ENCODE results near the gene ASMT.
"Not testable (repeated sequence)": the region's sequence is repeated elsewhere in the genome, so short reads cannot be mapped to it uniquely, and the experiment has no call there.

The ASMT gene

GRCh38 chrX:1652011-1652811 is 37.4 kb downstream of the ASMT start:
- H3K27ac Mint-ChIP-seq; H3K36me3 Mint-ChIP-seq (ENCODE audit: low read depth); H3K4me1 Mint-ChIP-seq (ENCODE audit: low read depth); H3K4me3 Mint-ChIP-seq; H3K27me3 Mint-ChIP-seq; intact Hi-C loops (cut with micrococcal nuclease); H3K9me3 Mint-ChIP-seq: not testable (repeated sequence)

- intact Hi-C loops (cut with micrococcal nuclease), result no loop called here
Observed at GRCh38 chrX:1656379-1656778, 41.5 kb downstream of the ASMT start.

GRCh38 chrX:1657367-1658070 is 42.7 kb downstream of the ASMT start:
- peaks cover 21% of the 10 kb centered on the region for H3K4me1 Mint-ChIP-seq (ENCODE audit: low read depth)
- no peak overlapping the region for H3K4me3 Mint-ChIP-seq
- no peak overlapping the region for H3K27ac Mint-ChIP-seq
- H3K36me3 Mint-ChIP-seq (ENCODE audit: low read depth), result no peaks in the 10 kb centered on the region
- no peaks in the 10 kb centered on the region for H3K9me3 Mint-ChIP-seq
- H3K27me3 Mint-ChIP-seq, result no peaks in the 10 kb centered on the region
- intact Hi-C loops (cut with micrococcal nuclease), result no loop called here

More at GRCh38 chrX:1656379-1656778, 41.5 kb downstream of the ASMT start:
- H3K4me3 Mint-ChIP-seq, result no peak overlapping the region
- no peaks in the 10 kb centered on the region for H3K36me3 Mint-ChIP-seq (ENCODE audit: low read depth)
- H3K27ac Mint-ChIP-seq, result no peak overlapping the region
- H3K4me1 Mint-ChIP-seq (ENCODE audit: low read depth), result peaks cover 18% of the 10 kb centered on the region
- no peaks in the 10 kb centered on the region for H3K27me3 Mint-ChIP-seq
- H3K9me3 Mint-ChIP-seq, result no peaks in the 10 kb centered on the region

DNA sequence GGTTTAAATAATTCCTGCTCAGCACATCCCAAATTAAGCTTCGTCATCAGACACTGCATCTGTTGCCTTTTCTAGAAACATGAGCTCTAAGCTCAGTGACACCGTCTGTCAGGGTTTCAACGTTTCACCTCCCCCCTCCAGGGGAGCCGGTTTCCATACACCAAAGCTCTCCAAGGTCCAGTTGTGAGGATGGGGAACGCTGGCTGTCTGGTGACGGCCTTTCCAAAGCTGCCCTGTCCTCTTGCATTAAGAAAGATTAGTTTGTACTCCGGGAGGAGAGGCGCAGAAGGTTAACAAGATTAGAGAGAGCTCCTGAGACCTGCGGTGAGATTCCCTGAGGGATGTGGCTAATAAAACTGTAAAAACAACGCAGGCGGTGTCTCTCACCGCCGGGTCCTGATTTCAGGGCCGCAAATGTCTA is 43.2 kb downstream of the ASMT start:
- Mint-ChIP-seq H3K9me3 (no peaks in the 10 kb centered on the region), H3K27ac (no peak overlapping the region), H3K4me1 (ENCODE audit: low read depth) (peaks cover 24% of the 10 kb centered on the region), H3K27me3 (no peaks in the 10 kb centered on the region), H3K4me3 (no peak overlapping the region), H3K36me3 (ENCODE audit: low read depth) (no peaks in the 10 kb centered on the region)
- intact Hi-C loops (cut with micrococcal nuclease), result no loop called here

GRCh38 chrX:1659664-1660461 is 45.0 kb downstream of the ASMT start:
- Mint-ChIP-seq H3K36me3 (ENCODE audit: low read depth) (no peaks in the 10 kb centered on the region), H3K4me3 (no peak overlapping the region), H3K9me3 (no peaks in the 10 kb centered on the region), H3K27ac (no peak overlapping the region), H3K27me3 (no peaks in the 10 kb centered on the region), H3K4me1 (ENCODE audit: low read depth) (peaks cover 27% of the 10 kb centered on the region)
- intact Hi-C loops (cut with micrococcal nuclease), result loop anchor here (2.0 to 10.0 kb wide), 3 partner anchors 208 to 949 kb away; partner anchors contain the start of genes ASMTL, DHRSX and ZBED1

DNA sequence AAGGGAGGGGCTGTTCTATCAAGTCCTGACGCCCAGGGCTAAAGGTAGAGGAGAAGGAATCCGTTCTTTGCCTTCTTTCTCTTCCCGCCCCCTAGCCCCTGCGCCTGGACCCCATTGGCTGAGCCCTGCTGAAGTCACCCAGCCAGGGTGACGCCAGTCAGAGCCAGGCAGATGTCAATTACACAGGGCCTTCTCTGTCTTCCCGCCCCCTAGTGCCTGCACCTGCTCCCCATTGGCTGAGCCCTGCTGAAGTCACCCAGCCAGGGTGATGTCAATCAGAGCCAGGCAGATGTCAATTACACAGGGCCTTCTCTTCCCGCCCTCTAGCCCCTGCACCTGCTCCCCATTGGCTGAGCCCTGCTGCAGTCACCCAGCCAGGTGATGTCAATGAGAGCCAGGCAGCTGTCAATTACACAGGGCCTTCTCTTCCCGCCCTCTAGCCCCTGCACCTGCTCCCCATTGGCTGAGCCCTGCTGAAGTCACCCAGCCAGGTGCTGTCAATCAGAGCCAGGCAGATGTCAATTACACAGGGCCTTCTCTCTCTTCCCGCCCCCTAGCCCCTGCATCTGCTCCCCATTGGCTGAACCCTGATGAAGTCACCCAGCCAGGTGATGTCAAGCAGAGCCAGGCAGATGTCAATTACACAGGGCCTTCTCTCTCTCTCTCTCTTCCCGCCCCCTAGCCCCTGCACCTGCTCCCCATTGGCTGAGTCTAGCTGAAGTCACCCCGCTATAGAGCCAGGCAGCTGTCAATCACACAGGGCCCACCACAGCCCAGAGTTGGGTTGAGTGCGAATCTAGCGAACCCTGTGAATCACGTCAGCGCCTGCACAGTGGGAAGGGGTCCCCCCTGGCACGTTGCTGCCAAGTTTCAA is 46.4 kb downstream of the ASMT start:
- Mint-ChIP-seq H3K4me1 (ENCODE audit: low read depth) (peaks cover 27% of the 10 kb centered on the region), H3K9me3 (no peaks in the 10 kb centered on the region), H3K27me3 (no peaks in the 10 kb centered on the region), H3K36me3 (ENCODE audit: low read depth) (peaks cover 9% of the 10 kb centered on the region), H3K27ac (peak overlapping the region; percentile 72), H3K4me3 (peak overlapping the region; percentile 67)
- intact Hi-C loops (cut with micrococcal nuclease), result loop anchor here (2.0 to 10.0 kb wide), 3 partner anchors 209 to 948 kb away; partner anchors contain the start of genes ASMTL, DHRSX and ZBED1

GRCh38 chrX:1661922-1662221 is 47.0 kb downstream of the ASMT start:
- Mint-ChIP-seq H3K4me3 (peak overlapping the region; percentile 67), H3K27me3 (no peaks in the 10 kb centered on the region), H3K36me3 (ENCODE audit: low read depth) (peaks cover 9% of the 10 kb centered on the region), H3K4me1 (ENCODE audit: low read depth) (peaks cover 27% of the 10 kb centered on the region), H3K9me3 (no peaks in the 10 kb centered on the region), H3K27ac (peak overlapping the region; percentile 72)
- intact Hi-C loops (cut with micrococcal nuclease), result loop anchor here (2.0 to 10.0 kb wide), 3 partner anchors 210 to 947 kb away; partner anchors contain the start of genes ASMTL, DHRSX and ZBED1

GRCh38 chrX:1667566-1667965 is 52.7 kb downstream of the ASMT start:
- intact Hi-C loops (cut with micrococcal nuclease), result loop anchor here (10.0 kb wide), 1 partner anchor 837 kb away; the partner anchor contains the start of genes DHRSX and ZBED1
- no peaks in the 10 kb centered on the region for H3K9me3 Mint-ChIP-seq
- H3K4me3 Mint-ChIP-seq, result no peak overlapping the region
- H3K27me3 Mint-ChIP-seq, result no peaks in the 10 kb centered on the region
- H3K27ac Mint-ChIP-seq, result no peak overlapping the region
- peaks cover 6% of the 10 kb centered on the region for H3K4me1 Mint-ChIP-seq (ENCODE audit: low read depth)
- H3K36me3 Mint-ChIP-seq (ENCODE audit: low read depth), result peaks cover 15% of the 10 kb centered on the region

GRCh38 chrX:1673337-1673736 is 58.5 kb downstream of the ASMT start:
- intact Hi-C loops (cut with micrococcal nuclease), result loop anchor here (5.0 kb wide), 1 partner anchor 919 kb away; no protein-coding TSS in a partner anchor
- Mint-ChIP-seq H3K4me1 (ENCODE audit: low read depth) (no peaks in the 10 kb centered on the region), H3K9me3 (no peaks in the 10 kb centered on the region), H3K36me3 (ENCODE audit: low read depth) (peaks cover 6% of the 10 kb centered on the region), H3K27me3 (no peaks in the 10 kb centered on the region), H3K27ac (no peak overlapping the region), H3K4me3 (no peak overlapping the region)

GRCh38 chrX:1676866-1677265 is 62.0 kb downstream of the ASMT start:
- no peaks in the 10 kb centered on the region for H3K27me3 Mint-ChIP-seq
- intact Hi-C loops (cut with micrococcal nuclease), result no loop called here

GRCh38 chrX:1679238-1679637 is 64.4 kb downstream of the ASMT start:
- H3K4me1 Mint-ChIP-seq (ENCODE audit: low read depth), result peaks cover 6% of the 10 kb centered on the region
- no peak overlapping the region for H3K27ac Mint-ChIP-seq
- intact Hi-C loops (cut with micrococcal nuclease), result no loop called here

More at GRCh38 chrX:1676866-1677265, 62.0 kb downstream of the ASMT start:
- H3K36me3 Mint-ChIP-seq (ENCODE audit: low read depth), result no peaks in the 10 kb centered on the region
- H3K27ac Mint-ChIP-seq, result no peak overlapping the region
- peaks cover under 1% of the 10 kb centered on the region for H3K4me1 Mint-ChIP-seq (ENCODE audit: low read depth)
- no peak overlapping the region for H3K4me3 Mint-ChIP-seq
- no peaks in the 10 kb centered on the region for H3K9me3 Mint-ChIP-seq

DNA sequence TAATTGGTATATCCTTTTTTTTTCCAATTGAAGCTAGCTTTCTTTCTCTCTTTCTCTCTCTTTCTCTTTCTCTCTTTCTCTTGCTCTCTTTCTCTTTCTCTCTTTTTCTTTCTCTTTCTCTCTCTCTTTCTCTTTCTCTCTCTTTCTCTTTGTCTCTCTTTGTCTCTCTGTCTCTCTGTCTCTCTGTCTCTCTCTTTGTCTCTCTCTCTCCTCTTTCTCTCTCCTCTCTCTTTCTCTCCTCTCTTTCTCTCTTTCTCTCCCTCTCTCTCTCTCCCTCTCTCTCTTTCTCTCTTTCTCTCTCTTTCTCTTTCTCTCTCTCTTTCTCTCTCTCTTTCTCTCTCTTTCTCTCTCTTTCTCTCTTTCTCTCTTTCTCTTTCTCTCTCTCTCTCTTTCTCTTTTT is 66.6 kb downstream of the ASMT start:
- peaks cover 6% of the 10 kb centered on the region for H3K4me1 Mint-ChIP-seq (ENCODE audit: low read depth)
- no peak overlapping the region for H3K4me3 Mint-ChIP-seq
- H3K27ac Mint-ChIP-seq, result no peak overlapping the region
- no peaks in the 10 kb centered on the region for H3K27me3 Mint-ChIP-seq
- H3K36me3 Mint-ChIP-seq (ENCODE audit: low read depth), result no peaks in the 10 kb centered on the region
- no peaks in the 10 kb centered on the region for H3K9me3 Mint-ChIP-seq
- intact Hi-C loops (cut with micrococcal nuclease), result no loop called here

More at GRCh38 chrX:1679238-1679637, 64.4 kb downstream of the ASMT start:
- H3K36me3 Mint-ChIP-seq (ENCODE audit: low read depth), result no peaks in the 10 kb centered on the region
- H3K27me3 Mint-ChIP-seq, result no peaks in the 10 kb centered on the region
- no peaks in the 10 kb centered on the region for H3K9me3 Mint-ChIP-seq
- no peak overlapping the region for H3K4me3 Mint-ChIP-seq

- H3K4me3 Mint-ChIP-seq; H3K36me3 Mint-ChIP-seq (ENCODE audit: low read depth); H3K27me3 Mint-ChIP-seq; intact Hi-C loops (cut with micrococcal nuclease); H3K9me3 Mint-ChIP-seq; H3K27ac Mint-ChIP-seq; H3K4me1 Mint-ChIP-seq (ENCODE audit: low read depth): not testable (repeated sequence)
Observed at GRCh38 chrX:1681856-1682255, 67.0 kb downstream of the ASMT start.

All from dendritic cell treated with granulocyte-macrophage colony-stimulating factor and Interleukin-4, amounts not matched to agents 40 ng/mL and 50 ng/mL, for 4 days (primary cell).